Stimulated activated CD4-positive, alpha-beta T cell treated with anti-CD3 and anti-CD28 coated beads, Interleukin-15, amount 100 ng/mL, for 24 hours (primary cell): ENCODE data around the gene OTUD7B.
"Not testable (repeated sequence)": the region's sequence is repeated elsewhere in the genome, so short reads cannot be mapped to it uniquely, and the experiment has no call there.

ENCODE experiments used
- DNase-seq: peaks from one replicate; pipeline ENCODE4 v3.0.0-alpha.2; 2020

OTUD7B gene

GRCh38 chr1:150010393-150011115, at the start of gene OTUD7B:
OTUD7B (minus strand) TSS chr1:150010726; CDS start chr1:149977510, 33,216 bp downstream.
- peak; percentile 87 for DNase-seq

- no peak for DNase-seq
Observed at GRCh38 chr1:150060260-150060659, 49.7 kb upstream of the OTUD7B start.

GRCh38 chr1:150056407-150056806, 45.9 kb upstream of the OTUD7B start:
- no peak for DNase-seq

GRCh38 chr1:150055507-150055906, 45.0 kb upstream of the OTUD7B start:
- not testable (repeated sequence) for DNase-seq

- no peak for DNase-seq
Observed at GRCh38 chr1:150053926-150054325, 43.4 kb upstream of the OTUD7B start.

GRCh38 chr1:150051905-150052412, 41.4 kb upstream of the OTUD7B start:
- not testable (repeated sequence) for DNase-seq

GRCh38 chr1:150051089-150051373, 40.5 kb upstream of the OTUD7B start:
- DNase-seq: no peak

GRCh38 chr1:150049926-150050325, 39.4 kb upstream of the OTUD7B start:
- no peak for DNase-seq

- no peak for DNase-seq
Observed at GRCh38 chr1:150034336-150034735, 23.8 kb upstream of the OTUD7B start.

GRCh38 chr1:150028322-150028721, 17.8 kb upstream of the OTUD7B start:
- DNase-seq: no peak

GRCh38 chr1:150024156-150024555, 13.6 kb upstream of the OTUD7B start:
- DNase-seq: no peak

- no peak for DNase-seq
Observed at GRCh38 chr1:150022357-150022756, 11.8 kb upstream of the OTUD7B start.

GRCh38 chr1:150021191-150021694, 10.7 kb upstream of the OTUD7B start:
- no peak for DNase-seq

GRCh38 chr1:150020711-150021110, 10.2 kb upstream of the OTUD7B start:
- DNase-seq: no peak

- no peak for DNase-seq
Observed at GRCh38 chr1:150018165-150018564, 7.6 kb upstream of the OTUD7B start.

- no peak for DNase-seq
Observed at GRCh38 chr1:150017206-150017750, 6.8 kb upstream of the OTUD7B start.

- no peak for DNase-seq
Observed at GRCh38 chr1:150015651-150016131, 5.2 kb upstream of the OTUD7B start.

GRCh38 chr1:150012611-150013010, 2.1 kb upstream of the OTUD7B start:
- DNase-seq: no peak

- DNase-seq: peak; percentile 78
Observed at GRCh38 chr1:150009604-150010392, 728 bp downstream of the OTUD7B start.

GRCh38 chr1:150008699-150009098, 1.8 kb downstream of the OTUD7B start:
- no peak for DNase-seq

- DNase-seq: peak; percentile 32
Observed at GRCh38 chr1:150006881-150007421, 3.6 kb downstream of the OTUD7B start.

- no peak for DNase-seq
Observed at GRCh38 chr1:150005606-150006005, 4.9 kb downstream of the OTUD7B start.

- DNase-seq: no peak
Observed at GRCh38 chr1:150003801-150004200, 6.7 kb downstream of the OTUD7B start.
